NCI-H446 treated with DMSO at 0.1 percent for 48 hours (cell line): ENCODE measurements around the gene ENOSF1.

Experiments
- DNase-seq: peaks from one replicate; lab custom pipeline; 2025; lab: John Stamatoyannopoulos, UW

Gene ENOSF1

DNA sequence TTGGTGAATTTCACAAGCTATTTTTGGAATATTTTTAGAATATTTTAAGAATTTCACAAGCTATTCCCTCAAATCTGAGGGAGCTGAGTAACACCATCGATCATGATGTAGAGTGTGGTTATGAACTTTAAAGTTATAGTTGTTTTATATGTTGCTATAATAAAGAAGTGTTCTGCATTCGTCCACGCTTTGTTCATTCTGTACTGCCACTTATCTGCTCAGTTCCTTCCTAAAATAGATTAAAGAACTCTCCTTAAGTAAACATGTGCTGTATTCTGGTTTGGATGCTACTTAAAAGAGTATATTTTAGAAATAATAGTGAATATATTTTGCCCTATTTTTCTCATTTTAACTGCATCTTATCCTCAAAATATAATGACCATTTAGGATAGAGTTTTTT, 39.1 kb downstream of the ENOSF1 start:
- no peak for DNase-seq

DNA sequence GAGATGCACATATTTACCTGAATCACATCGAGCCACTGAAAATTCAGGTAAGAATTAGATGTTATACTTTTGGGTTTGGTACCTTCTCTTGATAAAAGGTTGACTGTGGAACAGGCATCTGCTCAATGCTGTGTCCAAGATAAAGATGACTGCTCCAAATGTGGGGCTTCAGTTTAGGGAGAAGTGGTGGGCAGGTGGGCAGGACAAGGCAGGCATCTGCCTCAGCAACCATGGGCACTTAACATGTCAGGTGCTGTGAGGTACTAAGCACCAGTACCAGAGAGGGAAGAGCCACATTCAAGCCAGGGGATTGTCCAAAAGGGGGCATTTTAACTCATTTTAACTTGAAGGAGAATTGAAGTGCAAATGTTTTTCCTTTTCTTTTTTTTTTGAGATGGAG, 41.0 kb downstream of the ENOSF1 start:
- DNase-seq = no peak

DNA sequence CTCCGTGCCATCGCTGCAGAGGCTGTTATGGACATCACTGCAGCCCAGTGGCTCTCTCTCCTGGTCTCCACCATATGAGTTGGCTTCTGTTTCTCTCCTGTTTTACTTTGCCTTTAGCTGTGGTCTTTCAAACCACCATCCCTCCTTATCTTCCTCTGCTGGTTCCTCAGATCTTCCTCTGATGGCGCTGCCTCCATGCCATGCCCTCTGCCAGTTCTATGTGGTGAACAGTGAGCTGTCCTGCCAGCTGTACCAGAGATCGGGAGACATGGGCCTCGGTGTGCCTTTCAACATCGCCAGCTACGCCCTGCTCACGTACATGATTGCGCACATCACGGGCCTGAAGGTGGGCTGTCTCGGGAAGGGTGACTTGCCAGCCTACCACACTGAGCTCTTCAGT, 41.9 kb downstream of the ENOSF1 start:
- DNase-seq = no peak

DNA sequence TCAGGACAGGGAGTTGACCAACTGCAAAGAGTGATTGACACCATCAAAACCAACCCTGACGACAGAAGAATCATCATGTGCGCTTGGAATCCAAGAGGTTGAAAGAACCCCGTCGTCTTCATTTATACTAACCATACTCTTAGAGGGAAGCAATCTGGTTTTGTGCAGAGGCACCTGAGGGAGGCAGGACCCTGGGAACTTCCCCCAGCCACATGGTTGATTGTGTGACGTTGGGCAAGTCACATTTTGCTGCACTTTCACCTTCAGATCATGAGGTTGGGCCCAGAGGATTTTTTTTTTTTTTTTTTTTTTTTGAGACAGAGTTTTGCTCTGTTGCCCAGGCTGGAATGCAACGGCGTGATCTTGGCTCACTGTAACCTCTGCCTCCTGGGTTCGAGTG, 43.4 kb downstream of the ENOSF1 start:
- DNase-seq = no peak

DNA sequence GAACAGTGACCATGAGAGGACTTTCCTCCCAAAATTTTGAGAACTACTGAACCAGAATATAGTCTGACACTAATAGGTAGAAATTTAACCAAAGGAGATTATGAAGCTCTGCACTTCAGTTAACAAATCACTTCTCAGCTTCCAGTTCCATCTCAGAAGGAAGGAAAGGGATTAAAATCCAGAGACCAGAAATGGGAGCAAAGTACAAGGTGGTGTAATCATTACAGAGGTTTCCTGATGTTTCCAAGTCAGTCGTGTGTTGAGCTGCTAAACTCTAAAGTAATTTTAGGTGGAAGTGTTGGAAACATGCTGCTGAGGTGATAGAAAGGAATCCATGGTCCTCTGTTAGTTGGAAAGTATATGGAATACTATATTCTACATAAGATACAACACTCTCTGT, 44.2 kb downstream of the ENOSF1 start:
- DNase-seq = no peak

DNA sequence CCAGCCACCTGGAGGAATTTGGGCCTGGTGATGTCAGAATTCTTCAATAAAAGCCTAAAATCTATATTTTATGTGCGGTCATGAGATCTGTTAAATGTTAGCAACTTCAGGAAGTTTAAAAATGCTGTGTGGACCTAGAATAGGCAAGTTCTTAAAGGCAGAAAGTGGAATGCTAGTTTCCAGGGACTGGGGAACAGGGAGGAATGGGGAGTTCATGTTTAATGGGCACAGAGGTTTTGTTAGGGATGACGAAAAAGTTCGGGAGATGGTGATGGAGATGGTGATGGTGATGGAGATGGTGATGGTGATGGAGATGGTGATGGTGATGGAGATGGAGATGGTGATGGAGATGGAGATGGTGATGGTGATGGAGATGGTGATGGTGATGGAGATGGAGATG, 45.8 kb downstream of the ENOSF1 start:
- no peak for DNase-seq

DNA sequence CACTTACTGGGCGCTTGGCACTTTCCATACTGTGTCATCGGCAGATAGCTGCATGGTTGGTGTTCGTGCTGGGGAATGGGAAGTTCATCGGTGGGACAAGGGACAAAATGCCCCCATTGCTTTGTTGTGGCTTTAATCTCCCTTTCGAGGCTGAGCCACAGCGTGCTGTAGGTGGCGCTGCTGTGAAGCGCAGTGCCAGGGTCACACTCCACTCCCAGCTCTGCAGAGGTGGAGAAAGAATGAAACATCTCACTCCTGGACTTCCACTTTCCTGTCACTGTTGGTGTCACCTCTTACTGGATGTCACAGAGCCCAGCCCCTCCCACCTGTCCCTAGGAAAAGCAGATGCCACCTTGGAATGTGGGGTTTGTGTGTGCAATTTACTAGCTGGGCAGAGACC, 46.3 kb downstream of the ENOSF1 start:
- no peak for DNase-seq

DNA sequence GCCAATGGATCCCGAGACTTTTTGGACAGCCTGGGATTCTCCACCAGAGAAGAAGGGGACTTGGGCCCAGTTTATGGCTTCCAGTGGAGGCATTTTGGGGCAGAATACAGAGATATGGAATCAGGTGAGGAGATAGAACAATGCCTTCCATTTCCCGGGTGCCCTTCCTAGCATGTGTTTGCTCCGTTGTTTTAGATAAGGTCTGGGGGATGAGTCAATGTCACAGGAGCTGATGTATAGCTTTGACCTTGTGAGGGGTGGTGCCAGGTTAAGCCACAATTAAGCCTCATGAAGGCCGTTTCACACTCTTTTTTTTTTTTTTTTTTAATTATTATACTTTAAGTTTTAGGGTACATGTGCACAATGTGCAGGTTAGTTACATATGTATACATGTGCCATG, 50.2 kb downstream of the ENOSF1 start:
- DNase-seq = no peak

DNA sequence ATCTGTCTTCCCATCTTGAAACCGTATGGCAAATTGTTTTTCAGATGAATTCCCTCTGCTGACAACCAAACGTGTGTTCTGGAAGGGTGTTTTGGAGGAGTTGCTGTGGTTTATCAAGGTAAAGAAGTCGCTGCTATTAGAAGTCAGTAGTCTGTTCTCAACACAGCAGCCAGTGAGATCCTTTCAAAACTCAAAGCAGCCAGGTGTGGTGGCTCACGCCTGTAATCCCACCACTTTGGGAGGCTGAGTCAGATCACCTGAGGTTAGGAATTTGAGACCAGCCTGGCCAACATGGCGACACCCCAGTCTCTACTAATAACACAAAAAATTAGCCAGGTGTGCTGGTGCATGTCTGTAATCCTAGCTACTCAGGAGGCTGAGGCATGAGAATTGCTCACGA, 52.8 kb downstream of the ENOSF1 start:
- no peak for DNase-seq

DNA sequence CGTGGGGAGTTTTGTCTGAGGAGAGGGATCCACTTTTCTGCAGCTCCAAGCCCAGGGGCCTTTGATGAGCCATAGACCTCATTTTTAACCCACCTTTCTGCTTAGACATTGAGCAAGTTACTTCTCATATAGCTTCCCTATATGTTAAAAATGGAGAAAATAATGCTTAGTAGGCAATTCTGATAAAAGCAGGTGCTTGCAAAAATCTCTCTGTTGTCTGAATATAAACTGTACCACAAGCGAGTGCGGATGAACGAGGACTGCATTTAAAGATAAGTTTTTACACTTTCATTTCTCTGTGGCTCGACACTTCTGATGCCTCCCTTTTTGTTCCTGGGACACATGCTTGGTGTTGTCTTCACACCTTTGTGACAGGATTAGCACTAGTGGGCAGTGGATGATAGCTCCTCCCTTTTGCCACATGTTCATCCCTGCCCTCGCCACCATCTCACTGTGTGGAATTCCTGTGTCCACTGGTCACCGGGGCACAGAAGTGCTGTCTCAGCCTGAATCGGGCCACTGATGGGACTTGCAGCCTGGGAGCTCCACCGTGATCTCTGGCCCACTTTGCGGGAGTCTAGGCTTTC, 53.4 kb downstream of the ENOSF1 start:
- DNase-seq = no peak

DNA sequence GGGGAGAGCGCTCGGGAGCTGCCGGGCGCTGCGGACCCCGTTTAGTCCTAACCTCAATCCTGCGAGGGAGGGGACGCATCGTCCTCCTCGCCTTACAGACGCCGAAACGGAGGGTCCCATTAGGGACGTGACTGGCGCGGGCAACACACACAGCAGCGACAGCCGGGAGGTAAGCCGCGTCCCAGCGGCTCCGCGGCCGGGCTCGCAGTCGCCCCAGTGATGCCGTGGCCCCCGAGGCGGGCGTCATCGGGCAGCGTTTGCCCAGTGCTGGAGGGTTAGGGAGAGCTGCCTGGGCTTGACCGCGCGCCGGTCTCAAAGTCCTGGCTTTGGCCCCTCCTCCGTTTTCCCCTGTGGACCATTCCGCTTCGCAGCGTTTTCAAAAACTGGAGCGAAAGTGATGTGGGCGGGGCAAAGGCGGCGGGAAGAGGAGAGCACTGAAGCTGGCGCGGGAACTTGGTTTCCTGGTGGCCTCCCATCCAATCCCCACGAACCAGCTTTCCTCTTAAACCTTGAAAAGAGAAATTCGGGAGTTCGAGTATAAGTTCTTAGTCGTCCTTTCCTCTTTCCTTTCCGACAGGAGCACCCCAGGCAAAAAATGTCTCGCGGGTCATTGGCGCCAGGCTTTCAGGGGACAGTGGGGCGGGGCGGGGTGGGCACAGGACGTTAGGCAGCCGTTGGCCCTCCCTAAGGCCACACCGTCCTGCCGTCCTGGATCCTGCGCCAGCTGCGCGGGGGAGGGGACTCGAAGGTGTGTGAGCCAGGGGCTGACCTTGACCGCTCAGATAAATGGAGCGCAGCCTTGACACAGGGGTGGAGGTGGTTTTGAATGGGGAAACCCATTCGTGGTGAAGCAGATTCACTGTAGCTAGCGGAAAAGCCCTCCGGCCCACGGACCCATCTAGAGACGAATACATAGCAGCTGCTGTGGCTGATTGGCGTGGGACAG, 54.2 kb downstream of the ENOSF1 start:
- DNase-seq = peak; percentile 55

DNA sequence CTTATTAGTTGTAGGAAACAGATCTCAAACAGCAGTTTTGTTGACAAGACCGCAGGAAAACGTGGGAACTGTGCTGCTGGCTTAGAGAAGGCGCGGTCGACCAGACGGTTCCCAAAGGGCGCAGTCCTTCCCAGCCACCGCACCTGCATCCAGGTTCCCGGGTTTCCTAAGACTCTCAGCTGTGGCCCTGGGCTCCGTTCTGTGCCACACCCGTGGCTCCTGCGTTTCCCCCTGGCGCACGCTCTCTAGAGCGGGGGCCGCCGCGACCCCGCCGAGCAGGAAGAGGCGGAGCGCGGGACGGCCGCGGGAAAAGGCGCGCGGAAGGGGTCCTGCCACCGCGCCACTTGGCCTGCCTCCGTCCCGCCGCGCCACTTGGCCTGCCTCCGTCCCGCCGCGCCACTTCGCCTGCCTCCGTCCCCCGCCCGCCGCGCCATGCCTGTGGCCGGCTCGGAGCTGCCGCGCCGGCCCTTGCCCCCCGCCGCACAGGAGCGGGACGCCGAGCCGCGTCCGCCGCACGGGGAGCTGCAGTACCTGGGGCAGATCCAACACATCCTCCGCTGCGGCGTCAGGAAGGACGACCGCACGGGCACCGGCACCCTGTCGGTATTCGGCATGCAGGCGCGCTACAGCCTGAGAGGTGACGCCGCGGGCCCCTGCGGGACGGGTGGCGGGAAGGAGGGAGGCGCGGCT, 55.0 kb downstream of the ENOSF1 start, which contains the start of gene TYMS:
Gene TYMS, plus strand, starts transcription at position 343 of the 690 bp plus-strand sequence. Its CDS starts 90 bp downstream, at position 433.
- DNase-seq = peak; percentile 43

DNA sequence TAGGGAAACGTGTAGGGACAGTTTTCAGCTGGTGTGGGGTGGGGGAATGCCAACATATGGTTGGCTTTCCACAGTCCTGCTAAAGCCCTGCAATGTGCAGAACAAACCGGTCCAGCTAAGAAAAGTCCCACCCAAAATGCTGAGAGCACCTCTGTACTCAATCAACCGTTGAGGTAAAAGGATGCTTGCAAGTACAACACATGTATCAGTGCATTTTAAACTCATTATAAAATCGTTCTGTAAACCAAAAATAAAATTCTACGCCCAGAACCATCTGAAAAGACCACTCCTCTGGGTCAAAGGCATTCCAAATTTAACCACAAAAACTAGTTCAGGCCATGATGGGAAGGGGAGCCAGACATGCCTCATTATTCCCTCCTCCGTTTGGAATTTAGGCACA, 57.0 kb downstream of the ENOSF1 start:
- no peak for DNase-seq

DNA sequence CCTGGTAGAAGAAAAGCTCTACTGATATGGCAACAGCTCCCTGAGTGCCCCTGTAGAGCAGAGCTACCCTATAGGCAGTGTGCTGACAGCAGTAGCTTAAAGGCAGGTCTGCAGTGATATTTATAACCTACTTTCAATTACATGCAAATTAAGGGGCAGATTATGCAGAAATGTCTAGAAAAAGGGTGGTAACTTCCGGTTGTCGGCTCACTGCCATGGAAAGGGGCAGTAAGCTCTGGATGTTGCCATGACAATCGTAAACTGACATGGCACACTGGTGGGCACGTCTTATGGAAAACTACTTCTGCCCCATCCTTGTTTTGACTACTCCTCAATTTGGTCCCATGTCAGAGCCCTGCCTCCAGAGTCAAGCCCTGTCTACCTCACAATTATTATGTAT, 57.8 kb downstream of the ENOSF1 start:
- DNase-seq = no peak

DNA sequence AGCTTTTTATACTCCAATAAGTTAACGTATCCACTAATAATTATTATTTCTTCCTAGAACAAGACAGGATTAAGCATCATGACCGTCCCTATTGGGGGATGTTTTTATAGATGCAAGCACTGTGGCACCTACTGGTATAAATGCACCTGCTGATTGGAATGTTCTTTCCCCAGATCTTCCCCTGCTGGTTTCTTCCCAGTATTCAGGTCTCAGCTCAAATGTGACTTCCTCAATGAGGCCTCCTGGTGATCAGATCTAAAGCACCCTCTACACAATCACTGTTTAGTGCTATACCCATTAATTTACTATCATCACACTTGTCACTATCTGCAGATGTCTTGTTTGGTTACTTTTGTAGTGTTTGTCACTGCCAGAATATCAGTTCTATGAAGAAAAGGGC, 58.9 kb downstream of the ENOSF1 start:
- DNase-seq = no peak

DNA sequence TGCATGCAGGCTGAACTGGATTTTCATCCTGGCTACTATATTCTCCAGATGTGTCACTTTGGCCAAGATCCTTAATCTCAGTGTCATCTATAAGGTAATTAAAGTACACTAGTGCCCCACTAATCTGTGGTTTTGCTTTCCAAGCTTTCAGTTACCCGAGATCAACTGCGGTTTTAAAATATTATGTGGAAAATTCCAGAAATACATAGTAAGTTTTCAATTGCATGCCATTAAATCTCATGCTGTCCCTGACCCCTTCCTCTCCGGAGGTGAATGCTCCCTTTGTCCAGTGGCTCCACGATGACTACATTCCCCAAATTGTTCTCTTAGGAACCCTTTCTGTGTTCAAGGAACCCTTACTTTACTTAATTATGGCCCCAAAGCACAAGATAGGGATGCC, 60.3 kb downstream of the ENOSF1 start:
- no peak for DNase-seq

DNA sequence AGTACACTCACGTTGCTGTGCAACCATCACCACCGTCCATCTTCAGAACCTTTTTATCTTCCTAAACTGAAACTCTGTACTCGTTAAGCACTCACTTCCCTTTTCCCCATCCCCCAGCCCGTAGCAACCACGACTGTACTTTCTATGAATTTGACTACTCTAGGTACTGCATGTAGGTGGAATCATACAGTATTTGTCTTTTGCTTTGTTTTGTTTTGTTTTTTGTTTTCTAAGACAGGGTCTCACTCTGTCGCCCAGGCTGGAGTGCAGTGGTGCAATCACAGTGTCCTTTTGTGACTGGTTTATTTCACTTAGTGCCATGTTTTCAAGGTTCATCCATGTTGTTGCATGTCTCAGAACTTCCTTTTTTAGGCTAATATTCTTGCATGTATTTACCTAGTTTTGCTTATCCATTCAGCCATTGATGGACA, 62.0 kb downstream of the ENOSF1 start:
- no peak for DNase-seq

DNA sequence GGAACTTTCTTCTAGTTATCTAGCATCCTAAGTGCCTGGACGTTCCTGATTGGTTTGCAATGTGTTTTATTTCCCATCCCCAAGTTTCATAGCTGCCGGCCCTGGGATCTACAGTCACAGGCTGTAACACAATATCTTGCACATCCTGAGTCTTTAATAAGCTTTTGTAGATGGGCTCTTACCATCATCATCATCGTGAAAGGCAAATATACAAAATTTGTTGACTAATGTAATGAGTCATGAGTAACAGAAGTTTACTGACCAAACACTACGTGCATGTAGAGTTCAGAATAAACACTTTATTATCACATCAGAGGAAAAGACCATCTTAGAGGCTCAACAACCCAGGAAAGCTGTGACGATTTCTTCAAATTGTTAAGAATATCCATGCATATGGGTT, 63.1 kb downstream of the ENOSF1 start:
- DNase-seq = no peak

DNA sequence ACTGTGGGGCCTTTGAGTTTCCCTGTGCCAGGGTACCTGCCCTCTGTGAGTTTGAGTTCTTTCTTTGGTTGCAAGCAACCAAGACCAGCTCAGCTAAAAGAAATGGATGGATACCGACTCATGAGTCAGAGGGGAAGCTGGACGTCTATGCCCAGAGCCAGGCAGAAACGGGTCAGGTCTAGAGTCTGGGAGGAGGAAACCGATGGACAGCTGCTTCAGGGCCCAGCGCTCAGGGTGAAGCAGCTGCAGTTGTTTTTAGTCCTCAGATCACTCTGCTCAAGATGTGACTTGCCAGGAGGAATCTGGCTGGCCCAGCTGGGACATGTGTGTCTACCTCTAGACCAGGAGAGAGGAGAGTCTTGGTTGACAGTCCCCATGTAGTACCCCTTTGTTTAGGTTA, 65.1 kb downstream of the ENOSF1 start:
- DNase-seq = no peak

DNA sequence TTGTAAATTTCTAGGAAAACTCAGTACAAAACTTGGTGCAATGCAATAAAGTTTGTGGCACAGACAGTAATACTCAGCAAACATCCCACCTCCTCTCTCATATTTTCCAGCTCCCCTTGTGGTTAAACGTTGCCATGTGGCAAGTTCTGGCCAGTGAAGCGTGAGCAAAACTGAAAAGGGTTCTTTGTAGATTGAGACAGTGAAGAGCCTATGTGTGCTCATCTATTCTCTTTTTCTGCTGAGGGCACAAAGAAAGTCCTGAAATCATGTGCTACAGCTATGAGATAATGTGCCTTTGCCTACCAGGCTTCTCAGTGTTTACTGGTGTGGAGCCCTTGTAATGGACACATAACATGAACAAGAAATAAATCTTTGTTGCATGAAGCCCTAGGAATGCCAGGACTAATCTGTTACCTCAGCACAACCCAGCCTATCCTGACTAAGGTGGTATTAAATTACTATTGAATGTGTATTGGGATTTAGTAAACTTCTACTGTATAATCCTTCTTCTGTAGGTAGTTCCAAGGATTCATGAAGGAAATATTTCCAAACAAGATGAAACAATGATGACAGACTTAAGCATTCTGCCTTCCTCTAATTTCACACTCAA, 67.9 kb downstream of the ENOSF1 start:
- no peak for DNase-seq

DNA sequence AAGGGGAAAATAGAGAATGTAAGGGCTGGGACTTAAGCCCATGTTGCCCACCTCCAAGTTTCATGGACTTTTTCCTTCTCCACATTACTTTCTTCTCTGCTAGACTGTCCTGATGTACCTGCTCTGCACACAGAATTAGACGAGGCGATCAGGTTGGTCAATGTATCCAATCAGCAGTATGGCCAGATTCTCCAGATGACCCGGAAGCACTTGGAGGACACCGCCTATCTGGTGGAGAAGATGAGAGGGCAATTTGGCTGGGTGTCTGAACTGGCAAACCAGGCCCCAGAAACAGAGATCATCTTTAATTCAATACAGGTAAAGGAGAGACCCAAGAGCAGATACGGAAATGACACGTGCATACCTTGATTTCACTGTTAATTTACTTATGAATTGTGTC, 71.2 kb downstream of the ENOSF1 start:
- DNase-seq = no peak

DNA sequence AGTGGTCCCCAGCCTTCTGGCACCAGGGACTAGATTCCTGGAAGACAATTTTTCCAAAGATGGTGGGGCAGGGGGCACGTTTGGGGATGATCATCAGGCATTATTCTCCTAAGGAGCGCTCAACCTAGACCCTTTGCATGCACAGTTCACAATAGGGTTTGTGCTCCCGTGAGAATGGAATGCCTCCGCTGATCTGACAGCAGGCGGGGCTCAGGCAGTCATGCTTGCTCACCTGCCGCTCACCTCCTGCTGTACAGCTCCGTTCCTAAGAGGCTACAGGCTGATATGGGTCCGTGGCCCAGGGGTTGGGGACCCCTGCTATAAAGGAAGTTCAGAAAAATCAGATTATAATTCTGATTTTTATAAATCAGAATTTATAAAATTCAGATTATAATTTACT, 77.3 kb downstream of the ENOSF1 start:
- DNase-seq = no peak
